Muscle layer of duodenum (tissue), 2 donors: ENCODE data around the gene CRIP1.

Experiments
- H3K27ac ChIP-seq: one replicate; pipeline ENCODE4 v1.7.0; 2013; ENCODE audit warnings: mild to moderate bottlenecking, low read length
- H3K27me3 ChIP-seq: one replicate; pipeline ENCODE4 v1.7.0; 2013; ENCODE audit warnings: low read depth, mild to moderate bottlenecking, control low read depth, low read length
- H3K36me3 ChIP-seq, 2 donors: one replicate each; pipeline ENCODE4 v1.7.0; 2013; ENCODE audit warnings: low read length in 2 of 2, control low read depth in 1 of 2, mild to moderate bottlenecking in 1 of 2; ENCODE audit not compliant: insufficient read depth in 2 of 2, control insufficient read depth in 1 of 2
- H3K4me1 ChIP-seq, 2 donors: one replicate each; pipeline ENCODE4 v1.7.0; 2013; ENCODE audit warnings: low read length in 2 of 2, mild to moderate bottlenecking in 2 of 2, control low read depth in 1 of 2, moderate library complexity in 1 of 2; ENCODE audit not compliant: insufficient read depth in 2 of 2, control insufficient read depth in 1 of 2
- H3K4me3 ChIP-seq, 2 donors: one replicate each; pipeline ENCODE4 v1.7.0; 2013; ENCODE audit warnings: low read length in 2 of 2, low read depth in 1 of 2, mild to moderate bottlenecking in 1 of 2
- H3K9me3 ChIP-seq, 2 donors: one replicate each; pipeline ENCODE4 v1.7.0; 2013; ENCODE audit warnings: low read length in 2 of 2, control low read depth in 1 of 2, mild to moderate bottlenecking in 1 of 2; ENCODE audit not compliant: control insufficient read depth in 1 of 2
- donor health status: healthy.

Gene CRIP1

DNA sequence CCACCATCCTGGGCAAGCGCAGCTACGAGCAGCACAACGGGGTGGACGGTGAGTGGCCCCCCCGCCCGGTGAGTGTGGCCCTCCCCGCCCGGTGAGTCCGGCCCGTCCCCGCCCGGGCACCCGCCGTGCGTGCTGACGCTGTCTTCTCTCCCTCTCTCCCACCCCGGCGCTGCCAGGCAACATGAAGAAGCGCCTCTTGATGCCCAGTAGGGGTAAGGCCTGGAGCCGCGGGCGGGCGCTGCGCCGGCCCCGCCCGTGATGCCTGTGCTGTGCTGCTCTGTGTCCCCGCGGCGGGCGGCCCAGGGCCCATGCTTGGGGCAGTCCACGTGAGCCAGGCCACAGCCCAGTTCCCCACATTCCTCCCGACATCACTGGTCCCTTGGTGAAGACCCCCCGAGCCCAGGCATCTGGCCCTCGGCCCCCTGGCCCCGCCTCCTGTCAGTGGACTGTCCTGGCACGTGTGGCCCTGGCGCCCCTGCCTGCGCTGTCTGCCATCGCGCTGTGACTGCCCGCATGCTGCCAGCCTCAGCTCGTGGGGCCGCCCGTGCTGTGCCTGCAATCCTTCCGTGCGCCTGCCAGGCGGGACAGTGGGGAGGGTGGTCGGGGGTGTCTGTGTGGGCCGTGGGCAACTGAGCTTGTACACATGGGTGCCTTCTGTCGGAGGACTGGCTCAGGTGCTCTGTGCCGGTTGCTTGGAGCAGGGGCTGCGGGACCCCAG, 20.0 kb upstream of the CRIP1 start:
- H3K4me3 ChIP-seq, result no peak overlapping the region
- H3K27ac ChIP-seq, result no peak overlapping the region
- H3K27me3 ChIP-seq, result no peaks in the 10 kb centered on the region
- peaks cover 0 to 58% of the 10 kb centered on the region in 2 donors for H3K36me3 ChIP-seq
- H3K9me3 ChIP-seq, result no peaks in the 10 kb centered on the region
- peaks cover 0 to 25% of the 10 kb centered on the region in 2 donors for H3K4me1 ChIP-seq

DNA sequence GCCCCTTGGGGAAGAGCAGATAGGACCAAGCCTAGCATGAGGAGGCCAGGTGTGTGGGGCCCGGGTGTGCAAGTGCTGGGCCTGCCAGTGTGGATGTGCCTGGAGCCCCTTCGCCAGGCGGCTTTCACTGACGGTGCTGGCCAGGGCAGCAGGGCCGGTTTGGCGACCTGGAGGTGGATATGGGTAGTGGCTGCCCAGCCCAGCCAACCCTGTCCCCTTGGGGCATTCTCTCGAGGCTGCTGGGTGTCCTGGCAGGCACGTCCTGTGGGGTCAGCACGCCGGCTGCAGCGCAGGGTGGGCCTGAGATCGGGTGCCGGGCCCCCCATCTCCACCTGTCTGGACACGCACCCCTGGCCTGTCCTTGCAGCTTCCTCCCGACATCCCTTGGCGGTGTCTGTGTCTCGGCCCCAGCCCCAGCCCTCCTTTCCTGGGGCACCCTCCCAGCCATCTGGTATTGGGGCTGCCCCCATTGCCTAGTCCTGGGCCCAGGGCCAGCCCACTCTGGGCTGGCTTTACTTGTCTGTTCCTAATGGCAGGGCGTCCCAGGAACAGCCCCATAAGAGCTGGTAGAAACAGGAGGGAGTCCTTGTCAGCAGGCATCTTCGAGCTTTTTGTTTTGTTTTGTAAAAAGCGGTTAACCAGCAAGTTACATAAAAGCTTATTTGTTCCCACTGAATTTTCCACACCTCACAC, 19.3 kb upstream of the CRIP1 start:
- Histone ChIP-seq H3K36me3 (peaks cover 0 to 54% of the 10 kb centered on the region in 2 donors), H3K27ac (no peak overlapping the region), H3K4me1 (peaks cover 0 to 32% of the 10 kb centered on the region in 2 donors), H3K4me3 (no peak overlapping the region), H3K27me3 (no peaks in the 10 kb centered on the region), H3K9me3 (no peaks in the 10 kb centered on the region)

DNA sequence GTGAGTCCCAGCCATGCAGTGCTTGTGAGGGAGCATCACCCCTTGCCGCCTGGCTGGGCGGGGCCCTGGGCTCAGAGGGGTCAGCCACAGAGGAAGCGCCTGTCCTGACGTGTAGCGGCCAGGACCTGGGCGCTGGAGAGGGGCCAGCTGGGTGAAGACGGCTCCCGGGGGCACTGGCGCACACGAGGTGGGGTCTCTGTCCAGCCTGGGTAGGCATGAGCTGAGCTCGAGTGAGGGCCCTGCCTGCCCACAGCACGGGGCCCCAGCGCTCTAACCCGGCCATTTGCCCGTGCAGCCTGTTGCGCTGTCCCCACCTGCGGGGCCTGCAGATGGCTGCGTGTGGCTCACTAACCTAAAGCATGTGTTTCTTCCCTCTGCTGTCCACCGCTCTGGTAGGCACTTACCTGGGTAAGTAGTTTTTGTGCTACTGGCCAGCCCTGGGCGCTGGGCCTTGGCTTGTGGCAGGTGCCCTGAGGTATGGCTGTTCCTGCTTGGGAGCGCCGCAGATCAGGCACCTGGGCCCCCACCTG, 18.7 kb upstream of the CRIP1 start:
- H3K36me3 ChIP-seq, result peaks cover 0 to 49% of the 10 kb centered on the region in 2 donors
- H3K9me3 ChIP-seq, result no peaks in the 10 kb centered on the region
- no peaks in the 10 kb centered on the region for H3K27me3 ChIP-seq
- no peak overlapping the region for H3K27ac ChIP-seq
- H3K4me3 ChIP-seq, result no peak overlapping the region
- peaks cover 0 to 38% of the 10 kb centered on the region in 2 donors for H3K4me1 ChIP-seq

DNA sequence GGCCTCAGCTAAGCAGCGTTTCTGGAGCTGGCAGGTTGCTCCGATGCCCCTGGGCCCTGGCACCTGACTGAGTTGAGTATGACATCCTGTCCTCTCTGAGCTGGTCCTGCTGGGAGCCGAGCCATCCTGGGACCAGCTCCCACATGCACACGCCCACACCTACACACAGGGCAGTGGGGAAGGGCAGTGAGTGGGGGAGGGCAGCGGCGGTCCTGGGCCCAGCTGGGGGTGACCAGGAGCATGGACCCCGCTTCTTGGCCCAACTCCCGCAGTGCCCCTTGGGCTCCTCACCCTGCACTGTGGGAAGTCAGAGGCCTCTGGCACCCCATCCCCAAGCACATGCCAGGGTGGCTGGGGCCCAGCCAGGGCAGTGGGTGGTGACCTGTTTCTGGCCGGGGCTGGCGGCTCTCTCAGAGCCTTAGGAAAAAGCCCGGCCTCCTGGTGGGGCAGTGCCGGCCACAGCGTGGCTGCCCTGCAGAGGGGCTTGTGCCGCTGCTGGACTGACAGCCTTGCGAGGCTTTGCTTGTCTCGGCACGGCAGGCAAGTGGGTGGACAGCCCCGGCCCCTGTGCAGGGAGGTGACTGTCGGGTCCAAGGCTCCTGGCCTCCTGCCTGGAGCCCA, 18.0 kb upstream of the CRIP1 start:
- Histone ChIP-seq H3K36me3 (peaks cover 0 to 41% of the 10 kb centered on the region in 2 donors), H3K27me3 (no peaks in the 10 kb centered on the region), H3K9me3 (no peaks in the 10 kb centered on the region), H3K4me1 (peaks cover 0 to 43% of the 10 kb centered on the region in 2 donors), H3K27ac (no peak overlapping the region), H3K4me3 (no peak overlapping the region)

DNA sequence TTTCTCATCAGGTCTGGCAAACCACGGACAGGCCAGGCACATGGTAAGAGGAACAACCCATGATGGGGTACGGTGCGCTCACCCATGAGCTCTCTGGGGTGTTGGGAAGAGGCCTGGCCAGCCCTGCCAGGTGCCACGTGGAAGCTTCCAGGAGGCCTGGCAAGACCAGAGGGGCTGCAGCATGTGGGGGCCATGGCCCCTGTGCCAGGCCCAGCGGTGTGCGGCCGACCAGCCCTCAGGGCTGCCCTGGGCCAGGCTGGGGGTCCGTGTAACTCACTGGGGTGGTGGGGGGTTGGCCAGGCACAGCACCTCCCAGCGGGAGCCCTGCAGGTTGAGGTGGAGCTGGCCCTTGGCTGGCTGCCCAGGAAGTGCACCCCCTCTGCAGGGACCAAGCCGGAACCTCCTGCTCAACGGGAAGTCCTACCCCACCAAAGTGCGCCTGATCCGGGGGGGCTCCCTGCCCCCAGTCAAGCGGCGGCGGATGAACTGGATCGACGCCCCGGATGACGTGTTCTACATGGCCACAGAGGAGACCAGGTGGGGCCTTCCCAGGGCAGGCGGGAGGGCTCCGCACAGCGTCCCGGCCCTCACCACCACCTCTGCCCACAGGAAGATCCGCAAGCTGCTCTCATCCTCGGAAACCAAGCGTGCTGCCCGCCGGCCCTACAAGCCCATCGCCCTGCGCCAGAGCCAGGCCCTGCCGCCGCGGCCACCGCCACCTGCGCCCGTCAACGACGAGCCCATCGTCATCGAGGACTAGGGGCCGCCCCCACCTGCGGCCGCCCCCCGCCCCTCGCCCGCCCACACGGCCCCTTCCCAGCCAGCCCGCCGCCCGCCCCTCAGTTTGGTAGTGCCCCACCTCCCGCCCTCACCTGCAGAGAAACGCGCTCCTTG, 17.0 kb upstream of the CRIP1 start:
- H3K27me3 ChIP-seq, result no peaks in the 10 kb centered on the region
- H3K27ac ChIP-seq, result no peak overlapping the region
- H3K9me3 ChIP-seq, result no peaks in the 10 kb centered on the region
- H3K4me3 ChIP-seq, result no peak overlapping the region
- peaks cover 0 to 32% of the 10 kb centered on the region in 2 donors for H3K36me3 ChIP-seq
- peaks cover 0 to 45% of the 10 kb centered on the region in 2 donors for H3K4me1 ChIP-seq

DNA sequence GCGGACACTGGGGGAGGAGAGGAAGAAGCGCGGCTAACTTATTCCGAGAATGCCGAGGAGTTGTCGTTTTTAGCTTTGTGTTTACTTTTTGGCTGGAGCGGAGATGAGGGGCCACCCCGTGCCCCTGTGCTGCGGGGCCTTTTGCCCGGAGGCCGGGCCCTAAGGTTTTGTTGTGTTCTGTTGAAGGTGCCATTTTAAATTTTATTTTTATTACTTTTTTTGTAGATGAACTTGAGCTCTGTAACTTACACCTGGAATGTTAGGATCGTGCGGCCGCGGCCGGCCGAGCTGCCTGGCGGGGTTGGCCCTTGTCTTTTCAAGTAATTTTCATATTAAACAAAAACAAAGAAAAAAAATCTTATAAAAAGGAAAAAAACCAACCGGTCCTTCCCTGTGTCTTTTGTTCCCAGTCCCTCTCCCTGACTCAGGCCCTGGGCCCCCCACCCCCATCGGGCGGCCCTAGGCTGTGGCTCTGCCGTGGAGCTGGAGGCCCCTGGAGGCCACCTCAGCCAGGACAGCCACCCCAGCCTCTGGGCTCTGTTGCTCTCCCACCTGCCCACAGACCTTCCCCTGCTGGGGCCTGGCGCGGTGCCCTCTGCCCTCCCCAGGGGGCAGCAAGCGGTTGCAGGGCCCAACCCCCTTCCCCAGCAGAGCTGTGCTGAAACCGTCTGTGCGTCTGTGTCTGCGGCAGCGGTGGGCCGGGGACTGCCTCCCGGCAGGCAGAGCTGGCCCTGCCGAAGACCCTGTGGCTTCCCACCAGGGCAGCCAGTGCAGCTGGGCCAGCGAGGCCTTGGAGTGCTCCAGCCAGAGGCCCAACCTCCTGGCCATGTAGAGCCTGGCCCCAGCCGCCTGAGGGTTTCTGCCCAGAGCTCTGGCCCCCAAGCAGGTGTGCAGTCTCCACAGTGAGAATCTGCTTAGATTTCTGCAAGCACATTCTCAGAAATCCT, 16.1 kb upstream of the CRIP1 start:
- Histone ChIP-seq H3K36me3 (peaks cover 0 to 24% of the 10 kb centered on the region in 2 donors), H3K27ac (no peak overlapping the region), H3K4me3 (no peak overlapping the region), H3K9me3 (no peaks in the 10 kb centered on the region), H3K4me1 (peaks cover 0 to 54% of the 10 kb centered on the region in 2 donors), H3K27me3 (peaks cover 4% of the 10 kb centered on the region)

DNA sequence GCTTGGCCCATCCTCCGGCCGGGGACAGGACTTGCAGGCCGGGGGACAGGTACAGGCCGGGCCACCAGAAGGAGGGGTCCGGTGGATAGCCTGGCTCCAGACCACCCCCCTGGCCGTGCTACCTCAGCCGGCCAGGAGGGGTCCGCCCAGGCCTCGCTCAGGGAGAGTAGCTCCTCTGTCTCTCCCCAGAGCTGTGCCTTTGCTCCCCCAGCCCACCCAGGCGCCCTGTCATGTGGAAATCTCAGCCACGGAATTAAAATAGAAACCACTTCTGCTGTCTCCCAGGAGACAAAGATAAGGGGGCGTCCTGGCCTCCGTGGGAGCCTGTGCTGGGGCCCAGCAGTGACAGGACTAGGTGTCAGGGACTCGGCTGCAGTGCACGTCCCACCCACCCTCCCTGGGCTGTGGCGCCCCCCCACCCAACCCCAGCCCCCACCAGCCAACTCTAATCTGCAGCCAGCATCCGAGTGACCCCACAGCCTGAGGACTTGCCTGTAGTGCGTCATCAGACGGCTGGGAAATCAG, 15.3 kb upstream of the CRIP1 start:
- Histone ChIP-seq H3K27me3 (peaks cover 12% of the 10 kb centered on the region), H3K27ac (no peak overlapping the region), H3K4me3 (no peak overlapping the region), H3K9me3 (no peaks in the 10 kb centered on the region), H3K36me3 (peaks cover 0 to 18% of the 10 kb centered on the region in 2 donors), H3K4me1 (peaks cover 0 to 59% of the 10 kb centered on the region in 2 donors)

DNA sequence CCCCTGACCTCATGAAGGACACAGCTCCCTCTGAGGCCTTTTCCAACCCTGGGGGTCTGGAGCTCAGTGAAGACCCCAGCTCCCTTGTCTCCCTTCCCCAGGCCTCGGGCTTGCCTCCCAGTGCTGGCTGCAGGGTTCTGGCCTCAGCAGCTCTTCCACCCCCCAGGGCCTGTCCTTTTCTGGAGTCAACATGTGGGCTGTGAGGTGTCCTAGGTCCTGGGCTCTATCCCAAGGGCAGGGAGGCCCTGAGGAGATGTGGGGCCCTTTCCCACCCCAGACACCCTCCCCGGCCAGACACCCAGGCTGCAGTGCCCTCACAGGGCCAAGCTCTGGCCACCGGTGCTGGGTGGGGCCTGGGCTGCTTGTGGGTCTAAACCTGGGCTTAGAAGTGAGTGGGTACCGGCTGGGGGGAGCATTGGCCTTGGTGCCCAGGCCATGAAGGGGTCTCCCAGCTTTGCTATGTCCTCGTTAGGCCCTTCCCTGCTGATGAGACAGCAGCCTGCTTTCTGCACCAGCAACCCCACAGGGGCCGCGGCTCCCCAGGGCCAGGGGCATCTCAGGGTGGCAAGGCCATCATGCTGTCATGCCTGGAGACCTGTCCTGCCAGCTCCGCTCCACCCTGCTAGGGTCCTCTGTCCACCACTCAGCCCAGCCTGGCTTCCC, 14.7 kb upstream of the CRIP1 start:
- H3K4me3 ChIP-seq, result no peak overlapping the region
- no peaks in the 10 kb centered on the region for H3K9me3 ChIP-seq
- H3K27ac ChIP-seq, result no peak overlapping the region
- peaks cover 0 to 65% of the 10 kb centered on the region in 2 donors for H3K4me1 ChIP-seq
- H3K36me3 ChIP-seq, result peaks cover 0 to 13% of the 10 kb centered on the region in 2 donors
- peaks cover 18% of the 10 kb centered on the region for H3K27me3 ChIP-seq

DNA sequence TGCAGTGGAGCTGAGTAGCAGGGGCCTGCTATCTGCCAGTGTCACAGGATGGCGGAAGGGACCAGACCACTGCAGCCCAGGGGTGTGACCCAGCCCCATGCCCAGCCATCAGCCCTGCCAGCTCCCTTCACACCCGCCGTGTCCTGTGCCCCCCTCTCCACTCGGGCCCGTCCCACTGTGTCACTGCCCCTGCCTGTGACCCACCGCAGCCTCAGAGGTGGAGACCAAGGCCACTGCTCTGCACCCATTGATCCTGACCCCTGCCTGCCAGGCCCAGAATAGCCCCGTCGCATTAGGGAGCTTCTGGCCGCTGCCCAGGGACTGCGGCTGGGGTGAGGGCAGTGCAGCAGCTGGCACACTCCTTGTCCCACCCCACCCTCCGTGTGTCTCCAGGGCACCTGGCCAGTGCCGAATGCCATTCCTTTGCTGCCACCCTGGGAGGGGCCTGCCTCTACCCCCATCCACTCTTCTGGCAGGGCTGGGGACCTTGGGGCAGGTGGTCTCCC, 14.1 kb upstream of the CRIP1 start:
- Histone ChIP-seq H3K36me3 (peaks cover 0 to 10% of the 10 kb centered on the region in 2 donors), H3K4me1 (peaks cover 0 to 71% of the 10 kb centered on the region in 2 donors), H3K9me3 (no peaks in the 10 kb centered on the region), H3K27me3 (peaks cover 21% of the 10 kb centered on the region), H3K4me3 (no peak overlapping the region), H3K27ac (no peak overlapping the region)
